HG02763 (cell line): ENCODE data around the gene CTNNAL1.
A peak's percentile ranks its signal among the peaks of the same experiment; 100 is the strongest.
"Not testable (repeated sequence)": the region's sequence is repeated elsewhere in the genome, so short reads cannot be mapped to it uniquely, and the experiment has no call there.

Experiments
- ATAC-seq: cut with Tn5 transposase; IDR thresholded peaks from one replicate; pipeline ENCODE4 v1.9.1; 2021; ENCODE audit warnings: mild to moderate bottlenecking, moderate library complexity; ENCODE audit not compliant: unreplicated experiment

Gene CTNNAL1

DNA sequence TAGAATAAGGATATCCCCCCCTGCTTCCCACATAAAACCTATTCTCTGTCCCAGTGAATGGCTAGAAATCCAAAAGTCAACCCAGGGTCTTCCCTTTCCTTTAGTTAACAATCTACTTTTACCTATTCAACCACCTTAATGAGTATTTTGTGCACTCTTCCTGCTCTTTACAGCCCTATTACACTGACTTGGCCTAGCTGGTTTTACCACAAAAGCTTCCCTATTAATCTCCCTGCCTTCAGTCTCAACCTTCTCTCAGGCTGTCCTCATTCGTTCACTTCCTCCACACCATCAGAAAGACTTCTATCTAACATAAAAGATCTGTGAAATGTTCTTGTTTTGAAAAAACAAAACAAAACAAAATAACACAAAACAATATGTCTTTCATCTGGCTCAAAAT is 16.2 kb downstream of the CTNNAL1 start:
- ATAC-seq = no peak

DNA sequence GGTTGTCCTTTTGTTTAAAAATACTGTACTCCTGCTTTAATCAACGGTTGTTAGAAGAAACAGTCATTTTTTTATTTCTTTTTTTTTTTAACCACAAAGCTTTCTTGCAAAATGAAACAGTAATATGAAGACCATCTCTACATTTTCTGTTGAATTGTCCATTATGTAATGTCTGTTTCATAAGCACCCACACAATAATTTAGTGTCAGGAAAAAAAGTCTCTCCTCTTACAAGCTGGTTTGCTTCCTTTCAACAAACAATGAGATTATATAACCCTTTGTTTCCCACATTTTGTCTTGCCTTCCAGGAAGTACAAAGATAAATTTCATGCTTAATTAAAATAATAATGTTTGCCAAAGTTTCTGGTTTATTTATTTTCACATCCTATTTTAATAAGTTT is 16.7 kb downstream of the CTNNAL1 start:
- no peak for ATAC-seq

DNA sequence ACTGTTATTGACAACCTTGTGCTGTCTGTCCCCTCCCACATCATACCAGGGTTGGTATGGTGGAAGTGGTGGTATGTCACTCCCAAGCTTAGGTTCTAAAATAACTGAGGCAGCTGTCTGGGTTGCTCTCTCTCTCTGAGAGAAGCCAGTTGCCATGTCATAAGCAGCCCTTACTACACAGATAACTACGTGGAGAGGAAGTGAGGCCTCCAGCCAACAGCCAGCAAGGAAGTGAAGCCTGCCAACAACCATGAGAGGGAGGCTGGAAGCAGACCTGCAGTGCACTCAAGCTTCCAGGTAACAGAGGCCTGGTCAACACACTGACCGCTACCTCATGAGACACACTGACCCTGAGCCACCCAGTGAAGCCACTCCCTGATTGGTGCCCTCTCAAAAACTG is 18.6 kb downstream of the CTNNAL1 start:
- ATAC-seq = peak; percentile 77

DNA sequence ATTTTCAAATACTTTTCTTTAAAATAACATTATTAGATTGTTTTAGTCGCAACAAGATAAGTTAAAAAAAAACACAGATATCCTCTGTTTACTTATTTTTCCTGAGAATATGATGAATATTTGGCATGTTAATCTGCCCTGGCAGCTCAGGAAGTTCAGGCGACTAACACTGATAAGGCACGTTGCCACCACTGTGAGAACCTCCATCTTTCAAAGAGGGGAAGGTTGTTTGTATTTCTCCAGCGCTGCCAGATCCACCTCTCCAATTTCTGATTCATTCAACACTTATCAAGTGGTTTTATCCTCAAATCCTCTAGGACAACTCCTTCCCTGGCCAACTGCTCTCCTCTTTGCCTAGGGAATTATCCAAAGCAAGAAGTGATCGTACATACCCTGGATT is 21.8 kb downstream of the CTNNAL1 start:
- ATAC-seq = no peak

DNA sequence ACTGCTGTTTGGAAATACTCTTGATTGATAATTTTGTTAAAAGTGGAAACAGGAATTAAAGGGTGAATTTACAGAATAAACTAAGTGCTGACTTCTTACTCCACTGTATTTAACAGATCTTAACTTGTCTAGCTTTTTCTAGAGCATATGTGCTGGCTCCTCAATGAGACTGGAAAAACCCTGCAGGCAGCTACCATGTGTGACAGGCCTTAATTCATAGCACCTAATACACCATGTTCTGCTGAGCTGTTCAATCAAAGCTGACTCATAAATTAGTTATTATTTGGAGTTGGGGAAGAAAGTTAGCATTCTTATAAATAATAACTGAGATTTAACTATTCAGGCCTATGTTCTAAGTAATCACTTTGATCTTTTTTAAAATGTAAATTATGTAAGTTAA is 29.4 kb downstream of the CTNNAL1 start:
- no peak for ATAC-seq

DNA sequence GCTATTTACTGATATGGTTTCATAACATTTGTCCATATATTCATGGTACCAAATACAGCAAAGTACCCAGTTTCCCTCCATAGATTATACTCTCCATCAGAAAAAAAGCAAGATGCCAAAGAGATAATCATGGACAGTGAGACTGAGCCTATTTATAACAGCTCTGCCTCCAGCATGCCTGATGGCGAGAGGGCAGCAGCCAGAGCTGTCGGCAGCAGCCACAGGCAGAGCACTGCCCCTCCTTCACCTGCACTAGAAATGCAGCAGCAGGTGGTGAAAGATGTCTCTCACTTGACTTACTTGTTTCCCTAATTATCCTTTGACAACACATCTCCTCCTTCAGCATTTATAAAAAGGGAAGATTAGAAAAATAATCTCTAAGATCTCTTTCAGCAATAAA is 32.4 kb downstream of the CTNNAL1 start:
- no peak for ATAC-seq

DNA sequence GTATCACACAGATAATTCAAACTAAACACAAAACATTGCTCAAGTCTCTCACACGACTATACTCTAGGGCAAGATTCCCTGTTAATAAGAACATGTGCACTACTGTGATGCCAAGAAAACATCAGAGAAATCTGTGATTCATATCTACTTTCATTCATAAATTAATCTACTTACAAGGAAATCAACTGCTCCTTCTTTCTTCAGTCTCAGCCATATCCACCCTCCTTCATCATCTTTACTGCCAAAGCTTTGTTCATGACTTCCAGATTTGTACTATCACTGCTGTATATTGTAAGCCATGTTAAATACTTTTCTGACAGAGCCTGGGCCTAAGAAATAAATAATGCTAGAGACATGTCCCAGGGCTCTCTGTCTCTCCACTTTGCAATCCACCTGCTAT is 35.1 kb downstream of the CTNNAL1 start:
- no peak for ATAC-seq

DNA sequence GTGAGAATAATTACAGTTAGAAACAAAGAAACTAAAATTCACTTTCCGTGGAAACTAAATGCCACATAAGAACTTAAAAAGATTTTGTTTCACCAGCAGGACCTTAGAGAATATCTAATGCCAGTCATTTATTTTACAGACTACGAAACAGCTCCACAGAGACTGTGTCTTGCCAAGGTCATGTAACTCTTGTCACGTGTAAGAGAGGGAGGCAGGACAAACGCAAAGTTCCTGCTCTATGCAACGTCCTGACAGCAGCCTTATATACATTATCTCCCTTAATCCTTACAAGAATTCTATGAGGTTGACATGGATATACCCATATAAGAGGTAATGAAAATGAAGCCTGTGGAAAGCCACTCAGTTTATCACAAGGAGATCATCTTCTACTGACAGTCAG is 39.4 kb downstream of the CTNNAL1 start:
- ATAC-seq = no peak

DNA sequence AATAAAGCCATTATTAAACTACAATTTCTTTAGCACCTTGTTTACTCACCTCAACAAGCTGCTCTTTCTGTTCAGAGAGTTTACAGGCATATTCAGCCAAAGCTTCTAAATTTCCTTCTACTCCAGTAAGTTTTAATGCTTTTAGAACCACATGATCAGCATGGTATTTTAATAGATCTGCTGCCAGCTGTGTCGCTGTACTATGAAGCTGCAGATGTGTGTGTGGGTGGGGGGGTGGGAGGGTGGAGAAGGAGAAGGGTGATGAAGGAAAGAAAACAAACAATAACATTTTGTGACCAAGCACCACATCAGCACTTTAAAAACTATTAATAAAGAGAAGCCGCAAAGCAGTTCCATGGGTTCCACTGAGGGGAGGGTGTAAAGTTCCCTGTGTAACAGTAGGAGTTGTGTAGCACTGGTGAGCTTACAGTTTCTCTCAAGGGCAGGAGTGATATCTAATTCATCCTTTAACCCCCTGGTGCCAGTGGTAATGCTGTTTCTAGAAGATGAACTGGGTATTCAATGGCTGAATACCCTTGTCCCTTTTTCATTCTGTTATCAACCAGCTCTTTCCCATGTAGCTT is 40.6 kb downstream of the CTNNAL1 start:
- ATAC-seq = no peak

DNA sequence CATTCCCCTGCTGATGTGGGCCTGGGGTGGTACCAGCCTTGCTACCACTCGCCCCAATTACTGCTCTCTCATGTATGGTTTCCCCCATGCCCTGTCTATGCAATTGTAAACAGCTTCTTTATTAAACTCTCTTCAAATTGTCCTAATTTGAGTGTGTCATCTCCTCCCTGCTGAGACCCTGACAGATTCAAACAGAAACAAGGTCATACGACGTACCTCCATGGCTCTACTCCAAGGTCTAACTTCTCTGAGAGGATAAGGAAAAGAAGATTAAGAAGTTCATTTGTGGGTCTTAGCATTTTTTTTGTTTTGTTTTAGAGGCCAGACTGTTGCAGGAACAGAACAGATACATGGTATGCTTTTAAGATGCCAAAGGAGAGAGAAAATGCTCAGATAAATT is 41.1 kb downstream of the CTNNAL1 start:
- no peak for ATAC-seq

DNA sequence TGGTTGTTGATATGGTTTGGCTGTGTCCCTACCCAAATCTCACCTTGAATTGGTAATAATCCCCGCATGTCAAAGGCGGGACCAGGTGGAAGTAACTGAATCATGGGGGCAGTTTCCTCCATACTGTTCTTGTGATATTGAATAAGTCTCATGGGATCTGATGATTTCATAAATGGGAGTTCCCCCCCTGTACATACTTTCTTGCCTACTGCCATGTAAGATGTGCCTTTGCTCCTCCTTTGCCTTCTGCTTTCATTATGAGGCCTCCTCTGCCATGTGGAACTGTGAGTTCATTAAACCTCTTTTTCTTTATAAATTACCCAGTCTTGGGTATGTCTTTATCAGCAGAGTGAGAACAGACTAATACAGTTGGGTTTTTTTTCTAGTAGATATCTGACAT is 41.9 kb downstream of the CTNNAL1 start:
- ATAC-seq = not testable (repeated sequence)

DNA sequence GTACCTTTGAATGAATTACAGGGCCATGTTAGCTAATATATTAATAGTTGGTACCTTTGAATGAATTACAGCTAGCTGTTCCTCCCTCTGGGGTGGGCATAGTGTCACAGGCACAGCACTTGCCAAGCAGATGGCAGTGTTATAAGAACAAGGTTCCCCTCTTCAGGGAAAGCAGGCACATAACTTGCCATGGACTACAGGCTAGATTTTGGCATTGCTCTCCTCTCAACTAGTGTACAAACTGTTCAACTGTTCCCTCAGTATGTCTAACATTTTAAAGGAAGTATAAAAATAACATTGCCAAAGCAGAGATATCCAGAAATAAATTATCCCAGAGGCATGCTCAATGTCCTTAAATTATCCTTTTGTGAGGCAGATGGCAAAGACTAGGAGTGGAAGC is 45.4 kb downstream of the CTNNAL1 start:
- ATAC-seq = no peak

DNA sequence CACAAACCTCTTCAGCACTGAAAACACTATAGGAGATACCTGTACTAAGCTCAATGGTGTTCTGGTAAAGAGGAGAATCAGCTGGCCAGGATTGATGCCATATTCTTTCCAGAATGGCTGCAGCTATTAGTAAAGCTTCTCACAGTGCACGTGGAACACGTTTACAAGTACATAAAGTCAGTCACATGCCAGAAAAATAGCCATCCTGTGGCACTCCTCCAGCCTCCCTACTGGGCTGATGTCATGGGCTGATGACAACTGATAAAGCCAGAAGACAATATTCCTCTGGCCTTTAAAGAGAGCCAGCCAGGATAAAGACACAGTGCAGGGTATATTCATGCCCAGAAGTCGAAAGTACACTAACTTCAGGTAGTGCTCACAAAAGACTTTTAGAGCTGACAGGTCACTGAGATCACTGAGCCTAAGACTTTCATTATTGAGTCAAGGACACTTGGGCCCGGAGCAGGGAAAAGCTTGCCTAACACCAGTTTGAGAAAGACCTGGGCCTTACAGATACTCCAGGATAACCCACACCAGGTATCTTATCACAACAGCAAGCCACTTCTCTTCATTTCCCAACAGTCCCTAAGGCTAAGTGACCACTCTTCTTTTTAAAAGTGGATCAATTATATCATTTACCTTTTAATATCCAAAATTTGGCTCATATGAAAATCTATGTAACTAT is 49.7 kb downstream of the CTNNAL1 start:
- ATAC-seq = no peak

DNA sequence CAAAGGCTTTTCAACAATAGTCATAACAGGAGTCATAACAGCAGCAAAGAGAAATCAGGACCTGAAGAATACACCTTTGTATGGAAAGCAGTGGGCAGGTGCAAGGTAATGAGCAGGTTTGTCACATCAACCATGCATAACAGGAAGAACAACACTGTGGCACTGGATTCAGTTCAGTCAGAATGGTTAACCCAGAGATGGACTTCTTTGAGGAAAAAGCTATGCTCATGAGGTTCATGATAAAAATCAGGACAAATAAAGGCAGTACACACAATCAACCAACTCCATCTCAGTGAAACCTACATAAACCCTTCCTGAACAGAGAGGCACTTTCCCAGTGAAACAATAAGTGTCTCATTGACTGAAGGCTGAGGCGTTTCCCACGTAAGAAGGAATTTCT is 52.1 kb downstream of the CTNNAL1 start:
- no peak for ATAC-seq

DNA sequence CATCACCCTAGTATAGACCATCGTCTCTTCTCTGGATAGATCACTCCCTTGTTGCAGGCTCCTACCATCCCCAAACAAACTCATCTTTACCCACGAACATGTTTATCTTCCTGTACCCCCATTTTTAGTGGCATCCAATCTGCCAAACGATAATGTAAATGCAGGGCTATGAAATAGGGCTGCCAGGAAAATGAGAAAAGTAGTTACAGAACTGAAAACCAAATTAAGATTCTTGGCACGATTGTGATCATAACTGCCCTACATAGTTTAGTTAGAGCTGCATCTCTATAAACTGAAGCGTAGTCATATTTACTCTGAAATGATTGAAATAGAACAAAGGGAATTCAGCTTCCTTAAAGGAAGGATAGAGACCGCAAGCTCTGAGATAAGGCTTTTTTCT is 53.0 kb downstream of the CTNNAL1 start:
- ATAC-seq = no peak

DNA sequence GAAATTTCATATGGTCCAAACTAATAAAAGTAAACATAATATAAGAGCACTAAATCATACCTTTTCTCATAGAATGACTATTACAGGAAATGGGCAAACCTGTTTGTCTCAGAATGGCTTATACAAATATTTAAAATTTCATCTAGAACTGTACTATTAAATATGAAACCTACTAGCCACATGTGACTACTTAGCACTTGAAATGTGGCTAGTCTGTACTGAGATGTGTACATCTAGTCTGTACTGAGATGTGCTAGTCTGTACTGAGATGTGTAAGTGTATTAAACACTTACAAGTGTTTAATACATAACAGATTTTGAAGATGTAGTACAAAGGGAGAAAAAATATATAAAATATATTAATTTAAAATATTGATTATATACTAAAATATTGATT is 56.7 kb downstream of the CTNNAL1 start:
- ATAC-seq = no peak

DNA sequence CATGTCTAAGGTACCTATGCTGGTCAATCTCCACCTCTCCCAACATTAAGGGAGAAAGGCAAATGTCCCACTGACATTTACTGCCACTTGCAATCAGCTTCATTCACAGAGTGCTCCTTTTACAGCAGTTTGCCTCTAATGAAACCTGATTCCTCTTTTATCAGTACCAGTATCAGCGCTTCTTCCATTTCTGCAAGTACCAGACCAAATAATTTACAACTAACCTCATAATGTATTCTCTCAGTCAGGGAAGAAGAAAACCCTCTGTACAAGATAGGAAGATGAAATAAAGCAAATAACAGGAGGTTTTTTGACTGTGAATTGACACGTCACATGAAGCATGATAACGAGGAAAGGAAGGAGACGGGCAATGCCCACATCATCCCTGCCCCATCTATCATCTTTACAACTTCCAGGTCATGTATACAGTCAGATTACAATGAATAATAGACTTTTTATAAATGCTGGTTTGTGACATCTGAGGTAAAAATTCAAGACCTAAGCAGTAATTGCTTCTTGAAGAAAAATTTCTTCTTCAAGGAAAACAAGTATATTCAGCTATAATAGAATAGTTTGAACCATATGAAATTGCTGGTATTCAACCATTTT is 57.2 kb downstream of the CTNNAL1 start:
- no peak for ATAC-seq

DNA sequence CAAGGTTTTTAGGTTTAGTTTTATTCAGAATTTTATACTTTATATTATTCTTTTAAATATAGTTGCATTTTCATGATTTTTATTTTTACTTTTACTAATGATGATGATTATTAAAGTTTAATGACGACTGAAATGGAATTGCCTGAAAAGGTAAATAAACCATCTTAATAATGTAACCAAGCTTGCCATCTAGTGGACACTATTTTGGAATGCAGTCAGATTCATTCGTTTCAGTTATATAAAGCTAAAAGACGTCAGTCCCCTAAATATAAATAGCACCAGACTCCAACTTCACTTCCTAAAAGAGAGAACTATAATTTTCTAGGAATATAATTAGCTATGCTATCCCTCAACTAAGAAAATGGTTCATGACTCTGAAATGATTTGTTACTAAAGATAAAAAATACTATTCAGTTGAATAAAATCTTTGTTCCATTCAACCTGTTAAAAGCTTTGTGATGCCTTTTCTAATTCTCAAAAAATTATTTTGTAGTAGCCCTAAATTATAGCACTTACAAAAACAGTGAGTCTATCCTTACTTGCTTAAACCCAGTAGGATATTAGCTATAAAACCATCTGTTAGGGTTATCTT is 59.2 kb downstream of the CTNNAL1 start:
- no peak for ATAC-seq

DNA sequence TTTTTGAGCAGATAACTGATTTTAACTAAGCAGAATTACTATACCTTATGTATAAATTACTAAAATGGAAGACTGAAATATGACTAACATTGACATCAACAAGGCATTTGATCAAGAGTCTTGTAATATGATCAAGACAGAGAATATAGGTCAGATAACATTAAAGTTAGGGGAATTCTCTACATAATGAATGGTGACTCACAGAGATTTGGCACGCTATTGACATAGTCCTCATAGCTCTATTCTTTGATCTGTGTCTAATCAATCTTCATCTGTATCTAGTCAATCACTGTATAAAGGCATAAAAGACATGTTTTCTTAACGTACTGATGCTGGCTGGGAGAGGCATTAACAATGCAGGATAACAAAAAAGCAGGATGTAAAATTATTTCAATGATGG is 61.7 kb downstream of the CTNNAL1 start:
- no peak for ATAC-seq

DNA sequence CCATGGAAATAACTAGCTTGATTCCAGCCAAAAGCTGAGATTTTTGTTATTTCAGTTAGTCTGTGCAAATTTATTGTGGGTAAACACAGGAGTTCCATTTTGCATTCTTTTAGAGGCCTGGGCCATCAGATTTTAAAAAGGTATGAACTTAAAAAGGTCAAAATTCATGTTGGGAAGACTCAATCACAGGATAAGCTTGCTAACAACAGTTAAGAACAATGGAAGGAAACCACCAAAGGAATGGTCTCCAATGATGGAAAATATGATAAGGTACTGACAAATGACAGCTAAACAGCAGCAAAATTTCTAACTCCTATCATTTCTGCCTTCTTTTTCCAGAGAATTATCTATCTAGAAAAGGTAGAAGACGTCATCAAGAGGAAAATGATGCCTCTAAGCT is 63.1 kb downstream of the CTNNAL1 start:
- ATAC-seq = no peak

DNA sequence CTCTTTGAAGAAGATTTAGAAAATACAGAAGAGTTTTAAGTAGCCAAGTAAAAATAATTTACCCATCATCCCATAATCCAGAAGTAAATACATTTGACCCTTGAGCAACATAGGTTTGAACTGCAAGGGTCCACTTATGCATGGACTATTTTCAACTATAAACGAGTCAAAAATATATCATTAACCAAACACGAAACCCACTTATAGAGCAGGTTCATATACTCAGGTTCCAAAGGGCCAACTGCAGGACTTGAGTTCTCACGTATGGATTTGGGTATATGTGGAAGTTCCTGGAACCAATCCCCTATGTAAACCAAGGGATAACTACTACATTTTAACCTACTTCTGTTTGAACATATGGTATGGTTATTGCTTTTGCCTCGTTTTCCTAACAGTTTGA is 73.3 kb downstream of the CTNNAL1 start:
- no peak for ATAC-seq

DNA sequence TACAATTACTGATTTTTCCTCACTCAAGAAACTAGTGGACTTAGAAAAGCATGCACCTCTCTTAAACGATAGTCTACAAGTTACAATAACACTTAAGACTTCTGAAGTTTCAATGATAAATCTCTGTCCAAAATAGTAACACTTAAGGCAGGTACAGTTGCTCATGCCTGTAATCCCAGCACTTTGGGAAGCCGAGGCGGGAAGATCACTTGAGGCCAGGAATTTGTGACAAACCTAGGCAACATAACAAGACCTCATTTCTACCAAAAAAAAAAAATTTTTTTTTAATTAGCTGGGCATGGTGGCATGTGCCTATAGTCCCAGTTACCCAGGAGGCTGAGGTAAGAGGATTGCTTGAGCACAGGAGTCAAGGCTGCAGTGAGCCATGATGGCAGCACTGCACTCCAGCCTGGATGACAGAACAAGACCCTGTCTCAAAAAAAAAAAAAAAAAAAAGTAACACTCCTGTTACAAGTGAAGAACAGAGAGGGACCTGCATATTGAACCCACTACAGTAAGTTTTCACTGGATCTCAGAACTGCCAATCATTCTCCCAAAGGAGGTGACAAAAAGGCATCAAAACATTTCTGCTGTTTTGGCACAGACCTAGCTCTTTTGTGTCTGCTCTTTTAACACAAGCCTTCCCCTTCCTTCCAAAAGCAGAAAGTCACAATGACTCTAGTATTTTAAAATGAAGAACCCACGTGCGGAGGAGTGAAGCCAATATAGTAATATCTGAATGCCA is 75.6 kb downstream of the CTNNAL1 start:
- no peak for ATAC-seq
